ENCODE measurements around the gene ZNF70. TPM values are rescaled to one million over a fixed set of nuclear protein-coding genes. Genes with fewer than 3 reads are reported as not detected.

ZNF70 gene
- total and polyA plus RNA-seq, 10 of the 15 experiments (the other 5 are each of a cell fraction or from before 2014, with no cell fraction given): 0.15 to 2.3 (median 0.85) TPM

GRCh38 chr22:23773483-23774113 lies 22.7 kb upstream of the ZNF70 start:
- no peak for FAIRE-seq
- no TSS peak for BruUV-seq (replicated peaks)
- H3K4me1 ChIP-seq (ENCODE audit: control insufficient read depth, insufficient read depth, low read length): peaks cover 12% of the 10 kb centered on the region

More at GRCh38 chr22:23773483-23774113, 22.7 kb upstream of the ZNF70 start:
- ChIA-PET POLR2A (no interaction called here), RAD21 (ENCODE audit: unreplicated experiment) (interaction anchor here (1.3 to 2.9 kb wide), 2 partner anchors 12 to 72 kb away, joined by 3 to 11 read pairs; no protein-coding TSS in a partner anchor), CTCF (interaction anchor here (0.6 to 2.7 kb wide), 3 partner anchors 72 to 633 kb away, joined by 6 to 14 read pairs (median 14); no protein-coding TSS in a partner anchor), SMC1A (ENCODE audit: uncharacterized antibody, unreplicated experiment) (interaction anchor here (1.5 to 1.9 kb wide), 2 partner anchors 72 to 145 kb away, joined by 3 to 4 read pairs; no protein-coding TSS in a partner anchor)
- WGBS (ENCODE audit: insufficient coverage, insufficient replicate concordance, low lambda C conversion rate, missing lambda C conversion rate): 84% methylated on average over 7 of the region's 7 CpGs
- Histone ChIP-seq H4K20me1 (ENCODE audit: control insufficient read depth, insufficient read depth) (no peaks in the 10 kb centered on the region), H3K4me2 (ENCODE audit: control insufficient read depth, insufficient read depth) (no peak overlapping the region), H3K9me3 (replicated peaks; ENCODE audit: control insufficient read depth, insufficient read depth, low read length) (no peaks in the 10 kb centered on the region), H3K36me3 (ENCODE audit: control insufficient read depth in 2 of 2, insufficient read depth in 2 of 2, low read length in 1 of 2) (no peaks in the 10 kb centered on the region), H3K79me2 (ENCODE audit: control insufficient read depth, insufficient read depth, low read length) (no peaks in the 10 kb centered on the region), H3K9ac (ENCODE audit: control insufficient read depth, insufficient read depth, low read length) (no peak overlapping the region), H2AFZ (ENCODE audit: control insufficient read depth, low read depth, low read length) (no peak overlapping the region), H3K27ac (ENCODE audit: control insufficient read depth, insufficient read depth) (no peak overlapping the region), H3K4me3 (no peak overlapping the region; the same call in 1 of the 2 replicates), H3K27me3 (replicated peaks in 1 of 2; ENCODE audit: control insufficient read depth in 2 of 2, insufficient read depth in 2 of 2, low read length in 1 of 2) (peaks cover 0 to 2% of the 10 kb centered on the region in 2 experiments; a peak in 2 of 4 replicates)
- in situ Hi-C loops (cut with MboI): no loop called here
- intact Hi-C loops (cut with micrococcal nuclease; ENCODE audit: unreplicated experiment): no loop called here
- no peak for ATAC-seq
- no peak for TF ChIP-seq ELK1 (IDR thresholded peaks at IDR 0.05; ENCODE audit: low read depth, low read length)
- TF ChIP-seq SP1 (IDR thresholded peaks at IDR 0.05; ENCODE audit: low read depth, low read length): no peak
- DNase-seq (ENCODE audit: low read depth, low spot score): no peak
